Hepatocyte (in vitro differentiated cells): ENCODE results near the gene SHBG.

Experiments used
- EZH2 ChIP-seq: fragments of 200-600 bp; sonication (generic); IDR thresholded peaks from 2 replicates; pipeline ENCODE4 v1.6.1; 2016; ENCODE audit warnings: antibody characterized with exemption, mild to moderate bottlenecking, borderline replicate concordance
- TF ChIP-seq, protein P1 (sequence below): fragments of 200-600 bp; sonication (generic); IDR thresholded peaks from 2 replicates; pipeline ENCODE4 v1.5.1; 2016; ENCODE audit warnings: antibody characterized with exemption, mild to moderate bottlenecking; ENCODE audit not compliant: poor library complexity

DNA sequence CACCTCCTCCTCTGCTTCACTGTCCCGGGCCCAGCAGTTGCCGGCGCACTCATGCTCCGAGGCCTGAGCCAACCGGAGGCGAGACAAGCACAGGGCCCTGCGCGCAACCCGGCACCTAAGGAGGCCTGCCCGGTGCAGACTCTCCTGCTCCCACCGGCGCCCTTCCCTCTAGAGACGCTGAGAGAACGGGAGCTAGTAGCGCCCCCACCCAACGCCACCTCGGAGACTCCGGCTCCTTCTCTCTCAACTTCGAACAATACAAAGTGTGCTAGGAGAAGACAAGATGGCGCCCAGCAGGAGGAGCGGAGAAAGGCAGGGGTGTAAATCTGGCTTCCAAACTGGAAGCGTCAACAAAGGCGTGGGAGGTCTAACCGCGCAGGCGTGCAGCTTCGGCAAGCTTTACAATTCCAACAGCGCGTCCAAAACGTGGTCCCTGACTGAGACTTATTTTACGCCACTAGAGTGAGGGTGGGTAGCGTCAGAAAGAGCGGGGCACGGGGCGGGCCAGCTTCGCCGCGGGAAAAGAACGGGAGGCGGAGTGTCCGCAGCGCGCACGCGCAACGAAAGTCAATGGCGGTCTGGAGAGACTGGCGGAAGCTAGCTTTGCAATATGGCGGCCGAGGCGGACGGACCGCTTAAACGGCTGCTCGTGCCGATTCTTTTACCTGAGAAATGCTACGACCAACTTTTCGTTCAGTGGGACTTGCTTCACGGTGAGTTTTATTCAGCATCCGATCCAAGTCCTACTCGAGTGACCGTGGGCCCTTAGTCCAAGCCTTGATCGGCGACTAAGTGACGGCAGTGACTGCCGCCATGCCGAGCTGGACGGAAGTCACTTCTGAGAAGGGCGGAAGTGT, 46.5 kb upstream of the SHBG start, which contains the start of gene MPDU1:
- TF ChIP-seq, protein P1, sequence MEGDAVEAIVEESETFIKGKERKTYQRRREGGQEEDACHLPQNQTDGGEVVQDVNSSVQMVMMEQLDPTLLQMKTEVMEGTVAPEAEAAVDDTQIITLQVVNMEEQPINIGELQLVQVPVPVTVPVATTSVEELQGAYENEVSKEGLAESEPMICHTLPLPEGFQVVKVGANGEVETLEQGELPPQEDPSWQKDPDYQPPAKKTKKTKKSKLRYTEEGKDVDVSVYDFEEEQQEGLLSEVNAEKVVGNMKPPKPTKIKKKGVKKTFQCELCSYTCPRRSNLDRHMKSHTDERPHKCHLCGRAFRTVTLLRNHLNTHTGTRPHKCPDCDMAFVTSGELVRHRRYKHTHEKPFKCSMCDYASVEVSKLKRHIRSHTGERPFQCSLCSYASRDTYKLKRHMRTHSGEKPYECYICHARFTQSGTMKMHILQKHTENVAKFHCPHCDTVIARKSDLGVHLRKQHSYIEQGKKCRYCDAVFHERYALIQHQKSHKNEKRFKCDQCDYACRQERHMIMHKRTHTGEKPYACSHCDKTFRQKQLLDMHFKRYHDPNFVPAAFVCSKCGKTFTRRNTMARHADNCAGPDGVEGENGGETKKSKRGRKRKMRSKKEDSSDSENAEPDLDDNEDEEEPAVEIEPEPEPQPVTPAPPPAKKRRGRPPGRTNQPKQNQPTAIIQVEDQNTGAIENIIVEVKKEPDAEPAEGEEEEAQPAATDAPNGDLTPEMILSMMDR, result no peak
- no peak for TF ChIP-seq EZH2
